ENCODE measurements around the gene USP46.

USP46 gene

DNA sequence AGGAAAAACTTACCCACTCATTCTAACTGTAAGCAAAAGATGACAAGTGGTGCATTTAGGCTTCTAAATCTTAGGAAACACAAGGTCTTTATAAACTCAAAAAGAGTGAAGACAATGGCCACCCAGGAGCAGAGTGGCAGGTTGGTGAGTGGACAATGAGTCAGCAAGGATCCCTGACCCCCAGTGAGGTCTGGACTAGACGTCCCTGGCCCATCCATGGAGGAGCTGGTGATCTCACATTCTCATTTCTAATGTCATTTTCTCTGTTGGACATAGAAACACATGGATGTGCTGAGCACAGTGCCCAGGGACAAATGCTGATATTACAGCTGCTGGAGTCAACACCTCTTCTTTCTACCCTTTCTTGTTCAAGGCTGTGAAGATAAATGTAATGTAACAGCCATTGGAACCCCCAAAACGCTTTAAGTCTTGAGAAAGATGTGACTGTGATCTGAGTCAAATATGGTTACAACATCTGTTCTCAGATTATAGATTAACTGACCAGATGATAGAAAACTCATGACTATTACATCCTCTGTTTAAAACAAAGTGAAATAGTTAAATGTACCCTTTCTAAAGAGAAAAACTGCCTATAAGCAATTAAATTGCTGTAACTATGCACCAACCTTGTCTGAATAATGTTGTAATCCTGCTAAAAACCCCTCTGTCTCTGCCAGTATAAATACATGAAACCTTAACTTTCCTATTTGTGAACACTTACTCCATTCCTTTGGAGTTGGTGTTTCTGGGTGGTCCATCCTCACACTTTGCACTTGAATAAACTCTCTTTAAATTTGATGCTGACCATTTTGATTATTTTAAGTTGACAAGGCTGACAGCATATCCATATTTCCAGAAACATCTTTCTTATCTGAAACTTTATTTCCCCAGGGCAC, 92.7 kb downstream of the USP46 start:
- DNase-seq, result no peak

DNA sequence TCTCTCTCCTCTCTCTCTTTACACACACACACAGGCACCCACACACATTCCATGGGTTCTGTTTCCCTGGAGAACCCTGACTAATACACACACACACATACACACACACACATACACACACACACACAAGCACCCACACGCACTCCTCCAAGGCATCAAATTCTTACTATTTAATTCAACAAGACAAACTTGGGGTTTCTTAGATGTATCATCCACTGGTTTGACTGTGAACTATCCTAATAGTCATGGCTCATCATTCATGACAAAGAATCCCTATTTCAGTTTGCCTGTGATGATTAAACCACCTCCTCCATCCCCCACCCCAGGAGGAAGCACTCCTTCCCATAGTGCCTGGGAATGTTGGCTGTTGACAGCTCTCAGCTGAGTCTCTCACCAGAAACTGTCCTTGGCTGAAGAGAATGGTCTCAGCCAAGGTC, 98.2 kb downstream of the USP46 start:
- DNase-seq, result no peak

DNA sequence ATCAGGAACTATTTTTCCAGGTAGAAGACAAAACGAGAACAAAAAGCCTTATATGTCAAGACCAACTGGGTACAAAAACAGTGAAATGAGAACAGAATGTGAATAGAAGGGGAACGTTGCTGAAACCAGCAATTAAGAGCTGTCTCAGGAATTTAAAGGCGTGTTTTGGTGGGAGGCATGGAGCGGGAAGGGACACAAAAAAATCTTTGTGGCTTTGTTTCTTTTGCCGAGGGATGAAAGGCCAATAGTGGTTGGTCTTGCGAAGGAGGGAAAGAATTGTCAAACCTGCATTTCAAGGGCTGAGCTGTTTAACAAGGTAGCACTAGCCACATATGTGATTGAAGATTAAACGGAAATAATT, 103.8 kb downstream of the USP46 start:
- DNase-seq, result no peak

DNA sequence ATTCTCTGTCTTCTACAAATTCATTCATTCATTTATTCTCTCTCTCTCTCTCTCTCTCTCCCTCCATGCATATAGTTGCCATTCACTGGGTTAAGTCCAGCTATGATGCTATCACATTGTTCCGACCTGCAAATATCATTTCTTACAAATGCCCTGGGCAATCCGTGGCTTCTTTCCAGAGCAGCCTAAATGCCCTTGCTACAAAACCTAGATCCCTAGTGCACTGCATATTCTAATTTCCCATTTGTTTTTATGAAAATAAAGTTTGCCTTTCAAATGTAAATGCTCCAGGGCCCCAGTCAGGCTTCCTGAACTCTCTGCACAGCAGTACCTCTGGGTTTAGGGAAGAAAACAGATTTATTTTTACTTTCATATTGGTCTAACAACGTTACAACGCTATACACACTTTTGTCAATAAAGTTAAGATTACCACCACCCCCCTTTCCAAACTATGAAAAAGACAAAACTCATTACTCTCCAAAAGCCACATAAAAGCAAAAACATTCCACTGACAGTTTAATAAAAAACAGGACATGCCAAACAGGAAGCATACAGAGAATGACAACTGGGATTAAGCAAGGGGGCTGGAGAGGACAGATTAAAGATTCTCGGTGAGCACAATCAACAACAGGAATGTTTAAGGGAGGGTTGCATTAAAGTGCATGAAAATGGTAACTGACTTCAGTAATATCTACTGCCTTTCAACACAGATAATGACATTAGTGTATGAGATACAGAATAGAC, 104.3 kb downstream of the USP46 start:
- no peak for DNase-seq

DNA sequence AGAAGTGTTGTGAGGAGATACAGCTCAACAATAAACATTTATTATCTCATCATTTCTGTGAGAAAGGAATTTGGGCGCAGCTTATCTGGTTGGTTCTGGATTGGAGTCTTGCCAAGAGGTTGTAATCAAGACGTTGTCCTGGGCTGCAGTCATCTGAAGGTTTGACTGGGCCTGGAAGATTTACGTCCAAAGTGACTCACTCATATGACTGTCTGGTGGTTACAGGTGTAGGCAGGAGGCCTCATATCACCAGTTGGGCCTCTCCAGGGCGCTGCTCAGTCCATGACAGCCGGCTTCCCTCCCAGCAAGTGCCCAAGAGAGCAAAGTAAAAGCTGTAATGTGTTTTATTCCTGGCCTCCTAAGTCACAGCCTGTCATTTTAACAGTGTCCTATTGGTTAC, 106.3 kb downstream of the USP46 start:
- no peak for DNase-seq

DNA sequence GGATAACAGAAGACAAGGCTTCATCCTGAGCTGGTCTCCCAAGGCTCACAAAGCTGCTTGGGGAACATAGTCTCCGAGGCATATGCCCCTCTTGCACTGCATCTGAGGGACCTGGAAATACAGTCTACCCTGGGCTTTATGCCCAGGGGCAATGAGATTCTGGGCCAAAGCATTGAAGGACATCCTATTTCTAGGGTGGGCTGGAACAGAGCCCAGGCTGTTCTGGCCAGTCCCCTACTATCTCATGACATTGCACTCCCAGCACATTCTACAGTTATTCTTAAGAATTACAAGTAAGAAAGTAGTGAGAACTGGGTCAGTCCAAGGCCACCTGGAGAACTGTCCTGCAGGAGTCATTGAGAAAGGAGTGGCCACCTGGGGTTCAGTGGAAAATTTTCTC, 107.6 kb downstream of the USP46 start:
- DNase-seq, result no peak

DNA sequence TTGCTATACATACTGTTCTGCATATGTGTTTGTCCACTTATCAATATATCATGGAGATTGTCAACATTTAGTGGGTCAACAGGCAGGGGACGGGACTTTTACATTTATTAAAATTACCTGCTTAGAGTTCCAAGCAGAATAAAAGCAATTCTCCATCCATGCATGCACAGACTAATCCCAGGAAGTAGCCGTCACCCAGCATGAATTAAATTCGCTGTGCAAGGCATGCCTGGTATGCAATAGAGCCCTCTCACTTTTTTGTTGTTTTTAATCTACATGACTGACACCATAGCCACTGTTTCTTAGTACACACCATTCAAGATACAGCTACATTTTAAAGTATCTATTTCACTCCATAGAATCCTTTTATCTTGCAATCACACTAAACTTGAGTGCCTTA, 108.9 kb downstream of the USP46 start:
- no peak for DNase-seq

DNA sequence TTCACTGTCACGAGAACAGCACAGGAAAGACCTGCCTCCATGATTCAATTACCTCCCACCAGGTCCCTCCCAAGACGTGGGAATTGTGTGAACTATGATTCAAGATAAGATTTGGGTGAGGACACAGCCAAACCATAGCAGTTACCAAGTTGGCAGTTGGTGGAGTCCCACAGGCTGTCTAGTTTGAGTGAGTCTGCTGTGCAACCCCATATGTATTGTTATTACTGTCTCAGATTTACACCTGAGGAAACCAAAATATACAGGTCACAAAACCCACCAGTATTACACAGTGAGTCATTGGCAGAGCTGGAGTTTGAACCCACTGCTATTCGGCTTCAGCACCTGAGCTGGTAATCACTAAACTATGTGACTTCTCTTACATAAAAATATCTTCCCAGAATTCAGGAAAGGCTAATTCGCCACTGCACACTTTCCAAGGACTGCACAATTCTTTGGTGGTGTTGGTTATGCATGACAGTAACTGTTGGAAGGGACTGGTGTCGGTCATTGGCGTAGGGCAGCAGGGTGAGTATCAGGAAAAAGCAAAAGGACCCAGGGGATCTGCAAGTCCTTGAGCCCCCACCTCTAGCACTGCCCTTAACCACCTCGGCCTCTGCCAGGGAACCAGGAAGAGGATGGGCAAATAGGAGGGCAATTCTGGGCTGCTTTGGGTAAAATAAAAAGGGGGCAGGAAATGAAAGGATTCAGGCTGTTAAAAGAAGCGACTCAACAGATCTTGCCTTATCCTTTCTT, 110.1 kb downstream of the USP46 start:
- no peak for DNase-seq

DNA sequence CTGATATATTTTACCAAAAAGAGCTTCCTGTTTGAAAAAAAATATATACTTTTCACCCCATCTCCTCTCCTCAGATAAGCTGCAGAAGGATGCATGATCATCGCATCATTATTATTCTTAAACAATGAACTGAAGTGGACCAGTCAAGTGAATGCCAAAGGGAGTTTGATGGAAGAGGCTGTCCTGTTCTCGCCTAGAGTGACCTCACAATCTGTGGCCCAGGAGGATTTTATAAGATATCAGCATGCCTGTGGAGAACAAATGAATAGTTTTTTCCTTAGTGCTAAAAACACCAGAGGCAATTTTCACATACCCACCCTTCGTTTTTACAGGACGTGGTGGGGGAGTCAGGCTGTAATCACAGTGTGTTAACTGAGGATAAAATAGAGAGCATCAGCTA, 112.7 kb downstream of the USP46 start:
- no peak for DNase-seq

DNA sequence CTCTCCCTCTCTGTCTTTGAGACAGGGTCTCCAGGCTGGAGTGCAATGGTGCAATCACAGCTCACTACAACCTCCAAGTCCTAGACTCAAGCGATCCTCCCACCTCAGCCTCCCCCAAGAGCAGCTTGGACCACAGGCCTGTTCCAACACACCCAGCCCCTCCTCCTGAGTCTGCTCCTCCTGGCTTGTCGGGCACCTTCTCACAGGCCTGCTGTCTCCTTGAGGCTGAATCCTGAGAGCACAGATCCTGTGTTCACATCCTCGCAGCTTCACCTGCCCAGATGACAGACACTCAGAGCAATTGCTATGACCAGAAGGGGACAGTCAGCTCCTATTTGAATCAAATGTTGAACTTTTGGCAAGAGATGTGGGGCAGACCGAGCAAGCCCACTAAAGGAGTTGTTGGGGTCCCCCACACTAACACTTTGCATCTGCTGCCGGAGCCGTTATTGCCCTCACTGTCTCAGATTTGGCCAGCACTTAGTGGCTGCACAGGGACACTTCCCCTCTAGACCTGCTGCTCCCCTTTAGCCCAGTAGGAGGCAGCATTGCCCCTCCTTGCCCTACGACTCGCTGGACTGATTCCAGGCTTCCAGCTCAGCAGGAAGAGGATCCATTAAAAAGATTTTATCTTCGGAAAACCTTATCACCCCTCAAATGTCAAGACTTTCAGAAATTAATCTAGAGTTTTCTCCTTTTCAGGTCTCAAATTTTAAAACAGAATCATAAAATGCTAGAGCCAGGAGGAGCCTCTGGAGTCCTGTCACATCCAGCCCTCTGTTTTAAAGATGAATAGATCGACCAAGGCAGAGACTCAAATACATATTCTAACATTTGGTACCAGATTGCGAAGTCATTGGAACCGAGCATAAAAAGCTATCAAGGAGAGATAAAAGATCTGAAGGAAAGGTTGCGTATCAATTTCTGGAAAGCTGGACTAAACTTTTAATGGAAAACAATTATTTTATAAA, 113.7 kb downstream of the USP46 start:
- DNase-seq, result peak; percentile 35

Measured in NCI-H2107 (cell line).